Right cardiac atrium (tissue), 5 donors: Measurements from ENCODE around the gene POLR2F. TPM values are rescaled to one million over a fixed set of nuclear protein-coding genes. Genes with fewer than 3 reads are reported as not detected.
A peak's percentile ranks its signal among the peaks of the same experiment; 100 is the strongest.

Experiments used
- ATAC-seq, 2 donors: fragments of 200-7000 bp; cut with Tn5 transposase; one replicate each; pipeline versions ENCODE4 v1.8.0 to v1.9.1; 2020; ENCODE audit warnings: moderate library complexity in 2 of 2, mild to moderate bottlenecking in 1 of 2
- DNase-seq, 3 donors: peaks; one replicate each; pipeline ENCODE4 v3.0.0-alpha.2; 2020
- H3K27ac ChIP-seq: one replicate; pipeline ENCODE4 v1.5.1; 2013; ENCODE audit warnings: mild to moderate bottlenecking, low read length, control low read depth, moderate library complexity
- H3K27me3 ChIP-seq: one replicate; pipeline ENCODE4 v1.6.1; 2013; ENCODE audit not compliant: control insufficient read depth, insufficient read depth
- H3K4me1 ChIP-seq: one replicate; pipeline ENCODE4 v1.6.1; 2013; ENCODE audit warnings: low read length; ENCODE audit not compliant: control insufficient read depth, insufficient read depth
- H3K4me3 ChIP-seq: one replicate; pipeline ENCODE4 v1.5.1; 2013; ENCODE audit warnings: low read length, control low read depth
- H3K9me3 ChIP-seq: one replicate; pipeline ENCODE4 v1.6.1; 2013; ENCODE audit warnings: low read length; ENCODE audit not compliant: control insufficient read depth
- WGBS: extraction: QIAGEN DNeasy Blood & Tissue Kit; methylation state at CpG from one replicate; pipeline ENCODE4 v1.1.7; 2013; 5-methylcytosine and 5-hydroxymethylcytosine counted together
- intact Hi-C, 4 donors: fragments of 100-400 bp; cut with DNase I; formaldehyde crosslinking; loops; one replicate each; pipeline versions ENCODE4 v1.11.0 to v1.14.0; 2022 to 2023
- polyA plus RNA-seq: library from polyadenylated mRNA; stranded (reverse); fragments of 200-250 nt; gene quantifications from one replicate; pipeline ENCODE4 v1.2.3, GENCODE V29; 2013
- total RNA-seq, 4 donors: library from RNA; stranded (reverse); fragmentation: NEBNext Ultra II Directional; extraction: Animal tissue kit (Norgen Biotek cat#: 25700); gene quantifications; one replicate each; pipeline ENCODE4 v1.2.1, GENCODE V29; 2021
- donor health status: healthy with polysubstance abuse.
- donor health status: DM: no; HTN: yes; CAD: no.
- donor health status: DM: no; HTN: no; CAD: no.
- donor health status: DM: no; HTN: yes; CAD: no; lungs with severe emphysema.
- donor health status: DM: yes; HTN: yes; CAD: no.

The POLR2F gene
- total and polyA plus RNA-seq, 5 donors: 62.1 to 159 (median 80.8) TPM

GRCh38 chr22:37912171-37912570 lies 41.3 kb upstream of the POLR2F start:
- intact Hi-C loops: no loop called here
- ATAC-seq (no peak), DNase-seq (no peak)
- H3K27ac ChIP-seq: no peak overlapping the region
- H3K27me3 ChIP-seq: no peaks in the 10 kb centered on the region
- 73% methylated on average over 8 of the region's 8 CpGs for WGBS
- peaks cover 7% of the 10 kb centered on the region for H3K4me1 ChIP-seq
- H3K4me3 ChIP-seq: no peak overlapping the region
- H3K9me3 ChIP-seq: no peaks in the 10 kb centered on the region

DNA sequence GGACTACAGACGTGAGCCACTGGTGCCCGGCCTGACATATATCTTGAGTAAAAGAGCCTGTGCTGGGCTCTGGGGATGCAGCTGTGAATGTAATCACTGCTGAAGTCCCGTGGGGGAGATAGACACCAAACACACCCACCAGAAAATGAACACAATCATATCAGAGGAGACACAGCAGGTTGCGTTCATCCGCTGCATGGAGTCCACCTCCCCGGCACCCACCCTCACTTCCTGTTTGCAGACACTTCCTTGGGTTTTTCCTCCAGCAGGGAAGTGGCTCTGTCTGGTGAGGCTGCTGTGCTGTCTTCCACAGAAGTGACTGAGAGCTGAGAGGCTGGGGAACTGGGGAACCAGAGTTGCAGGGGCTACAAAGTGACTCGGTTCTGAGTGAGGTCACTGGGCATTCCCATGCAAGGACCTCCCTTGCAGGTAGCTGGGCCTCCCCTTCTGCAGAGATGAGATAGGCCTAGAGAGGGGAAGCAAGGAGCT lies 40.2 kb upstream of the POLR2F start:
- intact Hi-C loops: no loop called here
- 55% methylated on average over 7 of the region's 7 CpGs for WGBS
- DNase-seq: peak in 1 of 3 donors; percentile 53
- no peaks in the 10 kb centered on the region for H3K27me3 ChIP-seq
- no peak overlapping the region for H3K4me3 ChIP-seq
- H3K9me3 ChIP-seq: no peaks in the 10 kb centered on the region
- peak overlapping the region; percentile 49 for H3K27ac ChIP-seq
- ATAC-seq: peak; percentile 23 to 38
- H3K4me1 ChIP-seq: peaks cover 6% of the 10 kb centered on the region

GRCh38 chr22:37916311-37916710 lies 37.2 kb upstream of the POLR2F start:
- 84% methylated on average over 5 of the region's 5 CpGs for WGBS
- intact Hi-C loops: no loop called here
- DNase-seq (no peak), ATAC-seq (no peak)
- H3K9me3 ChIP-seq: no peaks in the 10 kb centered on the region
- H3K27ac ChIP-seq: no peak overlapping the region
- no peaks in the 10 kb centered on the region for H3K27me3 ChIP-seq
- H3K4me3 ChIP-seq: no peak overlapping the region
- H3K4me1 ChIP-seq: no peaks in the 10 kb centered on the region

DNA sequence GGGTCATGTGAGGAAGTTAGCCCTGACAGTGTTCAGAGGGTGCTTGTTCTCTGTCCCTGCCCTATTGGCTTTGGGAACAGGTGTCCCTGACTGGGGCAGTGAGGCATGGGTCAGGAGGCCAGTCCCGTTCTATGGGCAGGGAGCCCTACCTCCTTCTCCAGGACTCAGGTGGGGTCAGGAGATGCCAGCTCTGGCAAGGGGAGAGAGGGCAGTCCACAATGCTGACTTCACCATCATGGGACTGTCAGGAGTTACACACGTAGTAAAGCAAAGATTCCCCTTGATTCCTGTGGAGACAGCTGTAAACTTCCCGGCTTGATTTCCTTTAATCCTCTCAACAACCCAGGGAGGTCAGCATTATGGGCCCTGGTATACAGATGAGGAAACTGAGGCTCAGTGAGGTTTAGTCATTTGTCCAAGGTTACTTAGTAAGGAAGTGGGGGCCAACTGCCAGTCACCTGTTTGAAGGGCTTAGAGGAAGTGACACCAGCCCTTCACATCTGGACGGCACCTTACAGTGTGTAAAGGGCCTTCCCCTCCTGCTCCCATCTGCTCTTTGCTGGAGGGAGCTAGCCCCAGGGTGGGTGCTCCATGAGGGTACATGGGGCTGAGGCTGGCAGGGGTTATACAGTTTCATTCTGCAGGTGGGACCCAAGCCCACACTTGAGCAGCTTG lies 35.5 kb upstream of the POLR2F start:
- Histone ChIP-seq H3K27ac (no peak overlapping the region), H3K9me3 (no peaks in the 10 kb centered on the region), H3K4me1 (no peaks in the 10 kb centered on the region), H3K4me3 (no peak overlapping the region), H3K27me3 (no peaks in the 10 kb centered on the region)
- ATAC-seq: no peak
- WGBS: 75% methylated on average over 4 of the region's 4 CpGs
- no peak for DNase-seq
- intact Hi-C loops: no loop called here

- 79% methylated on average over 25 of the region's 25 CpGs for WGBS
- ATAC-seq (no peak), DNase-seq (no peak)
- Histone ChIP-seq H3K27me3 (no peaks in the 10 kb centered on the region), H3K4me1 (no peaks in the 10 kb centered on the region), H3K9me3 (no peaks in the 10 kb centered on the region), H3K27ac (no peak overlapping the region), H3K4me3 (no peak overlapping the region)
- intact Hi-C loops: no loop called here
Observed at GRCh38 chr22:37918580-37919270, 34.8 kb upstream of the POLR2F start.

DNA sequence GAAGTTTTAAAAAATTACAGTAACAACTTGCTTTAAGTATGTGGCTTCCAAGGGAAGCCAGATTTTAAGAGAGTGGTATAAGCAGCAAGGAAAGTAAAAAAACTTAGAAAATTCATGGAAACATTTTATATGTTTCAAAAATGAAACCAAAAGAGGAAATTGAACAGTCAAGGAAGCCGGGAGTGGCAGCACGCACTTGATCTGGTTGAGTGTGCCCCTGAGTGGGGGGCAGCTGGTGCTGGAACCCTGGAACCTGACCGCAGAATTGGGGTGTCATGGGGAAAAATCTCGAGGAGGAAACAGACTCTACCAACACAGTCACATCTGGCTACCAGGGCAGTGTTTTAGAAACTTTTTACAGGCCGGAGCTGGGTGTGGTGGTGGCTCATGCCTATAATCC lies 33.4 kb upstream of the POLR2F start:
- H3K4me3 ChIP-seq: no peak overlapping the region
- ATAC-seq (no peak), DNase-seq (no peak)
- H3K27ac ChIP-seq: no peak overlapping the region
- H3K4me1 ChIP-seq: no peaks in the 10 kb centered on the region
- intact Hi-C loops: no loop called here
- no peaks in the 10 kb centered on the region for H3K27me3 ChIP-seq
- no peaks in the 10 kb centered on the region for H3K9me3 ChIP-seq
- 75% methylated on average over 5 of the region's 5 CpGs for WGBS

- ATAC-seq (no peak), DNase-seq (no peak)
- Histone ChIP-seq H3K9me3 (no peaks in the 10 kb centered on the region), H3K4me1 (no peaks in the 10 kb centered on the region), H3K27me3 (no peaks in the 10 kb centered on the region), H3K4me3 (no peak overlapping the region), H3K27ac (no peak overlapping the region)
- WGBS: 91% methylated on average over 11 of the region's 11 CpGs
- intact Hi-C loops: no loop called here
Observed at GRCh38 chr22:37922191-37922590, 31.3 kb upstream of the POLR2F start.

DNA sequence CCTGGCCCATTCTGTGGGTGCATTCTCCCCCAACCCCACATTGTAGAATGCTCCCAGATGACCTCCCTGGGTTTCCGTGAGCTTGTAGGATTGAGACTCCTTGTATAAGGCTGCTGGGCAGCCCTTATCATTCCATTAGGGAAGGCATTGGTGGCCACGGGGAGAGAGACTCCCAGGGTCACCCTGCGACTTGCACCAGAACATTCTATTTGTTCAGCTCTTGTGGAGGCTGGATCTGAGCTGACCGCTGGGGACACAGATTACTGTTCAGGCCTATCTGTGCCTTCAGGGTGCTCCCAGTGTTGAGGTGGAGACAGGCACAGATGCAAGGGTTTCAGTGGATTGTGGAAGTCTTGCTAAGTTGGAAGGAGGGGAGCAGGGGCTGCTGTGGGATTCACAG lies 29.6 kb upstream of the POLR2F start:
- Histone ChIP-seq H3K27ac (no peak overlapping the region), H3K9me3 (no peaks in the 10 kb centered on the region), H3K4me1 (no peaks in the 10 kb centered on the region), H3K27me3 (no peaks in the 10 kb centered on the region), H3K4me3 (no peak overlapping the region)
- no peak for DNase-seq
- 89% methylated on average over 4 of the region's 4 CpGs for WGBS
- intact Hi-C loops: no loop called here
- no peak for ATAC-seq

DNA sequence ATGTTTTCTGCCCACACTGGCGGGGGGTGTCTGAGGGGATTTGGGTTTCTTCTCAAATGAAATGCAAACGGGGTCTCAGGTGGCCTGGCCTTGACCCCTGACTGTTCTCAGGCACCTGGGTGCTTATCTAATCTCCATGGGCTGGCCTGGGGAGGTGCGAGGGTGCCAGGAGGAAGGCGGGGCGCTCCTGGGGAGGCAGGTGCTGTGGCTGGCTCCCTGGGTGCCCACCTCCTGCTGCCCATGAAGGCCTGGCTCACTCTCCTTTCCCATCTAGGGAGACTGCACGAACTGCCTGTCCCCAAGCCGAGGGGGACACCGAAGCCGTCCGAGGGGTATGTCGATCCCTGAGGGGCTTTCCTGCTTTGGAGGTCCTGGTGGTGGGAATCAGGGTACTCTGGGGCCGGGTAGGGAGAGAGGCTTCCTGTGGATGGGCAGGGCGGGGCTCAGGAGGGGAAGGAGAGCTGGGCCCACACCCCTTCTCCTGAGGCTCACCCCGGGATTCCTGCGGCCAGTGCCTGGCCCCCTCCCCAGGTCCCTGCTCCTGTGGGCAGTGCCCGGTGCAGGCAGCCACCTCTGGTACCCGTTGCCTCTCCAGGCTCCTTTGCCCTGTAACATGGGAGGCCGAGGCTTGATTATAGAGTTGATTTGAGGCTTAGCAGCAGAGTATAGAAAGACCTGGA lies 29.0 kb upstream of the POLR2F start:
- WGBS: 90% methylated on average over 18 of the region's 18 CpGs
- Histone ChIP-seq H3K4me1 (no peaks in the 10 kb centered on the region), H3K9me3 (no peaks in the 10 kb centered on the region), H3K27ac (no peak overlapping the region), H3K27me3 (no peaks in the 10 kb centered on the region), H3K4me3 (no peak overlapping the region)
- intact Hi-C loops: no loop called here
- no peak for ATAC-seq
- DNase-seq: no peak

DNA sequence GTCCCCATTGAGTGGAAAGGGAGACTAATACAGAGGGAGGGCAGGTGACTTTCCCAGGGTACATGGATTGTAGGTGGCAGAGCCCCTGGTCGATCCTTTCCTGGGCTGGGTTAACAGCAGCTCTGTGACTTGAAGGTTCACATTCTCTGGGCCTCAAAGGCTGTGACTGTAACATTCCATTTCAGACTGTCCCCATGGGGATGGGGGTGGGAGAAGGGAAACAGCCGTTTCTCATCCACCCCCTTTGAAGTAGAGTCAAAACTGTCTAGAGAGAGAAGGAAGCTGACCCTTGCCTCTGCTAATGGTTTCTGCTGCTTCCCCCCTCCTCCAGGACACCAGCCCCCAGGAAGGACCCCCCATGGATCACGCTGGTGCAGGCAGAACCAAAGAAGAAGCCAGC lies 28.2 kb upstream of the POLR2F start:
- DNase-seq (no peak), ATAC-seq (no peak)
- H3K4me1 ChIP-seq: no peaks in the 10 kb centered on the region
- WGBS: 67% methylated on average over 3 of the region's 3 CpGs
- no peaks in the 10 kb centered on the region for H3K27me3 ChIP-seq
- intact Hi-C loops: no loop called here
- no peak overlapping the region for H3K4me3 ChIP-seq
- no peak overlapping the region for H3K27ac ChIP-seq
- no peaks in the 10 kb centered on the region for H3K9me3 ChIP-seq

DNA sequence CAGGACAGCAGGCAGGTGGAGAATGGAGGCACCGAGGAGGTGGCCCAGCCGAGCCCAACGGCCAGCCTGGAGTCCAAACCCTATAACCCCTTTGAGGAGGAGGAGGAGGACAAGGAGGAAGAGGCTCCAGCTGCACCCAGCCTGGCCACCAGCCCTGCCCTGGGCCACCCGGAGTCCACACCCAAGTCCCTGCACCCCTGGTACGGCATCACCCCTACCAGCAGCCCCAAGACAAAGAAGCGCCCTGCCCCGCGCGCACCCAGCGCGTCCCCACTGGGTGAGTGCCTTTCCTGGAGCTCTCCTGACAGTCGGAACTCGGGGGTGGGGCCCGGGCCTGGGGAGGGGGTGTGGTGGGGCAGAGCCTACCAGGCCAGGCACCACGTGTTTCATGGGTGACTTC lies 27.7 kb upstream of the POLR2F start:
- ATAC-seq: no peak
- WGBS: 93% methylated on average over 15 of the region's 15 CpGs
- H3K9me3 ChIP-seq: no peaks in the 10 kb centered on the region
- no peak for DNase-seq
- H3K27ac ChIP-seq: no peak overlapping the region
- H3K27me3 ChIP-seq: no peaks in the 10 kb centered on the region
- intact Hi-C loops: no loop called here
- no peak overlapping the region for H3K4me3 ChIP-seq
- H3K4me1 ChIP-seq: no peaks in the 10 kb centered on the region
